ENCODE measurements around the gene TAS2R40. TPM values are rescaled to one million over a fixed set of nuclear protein-coding genes. Genes with fewer than 3 reads are reported as not detected.

The TAS2R40 gene
- not detected in 2 replicates for total RNA-seq

DNA sequence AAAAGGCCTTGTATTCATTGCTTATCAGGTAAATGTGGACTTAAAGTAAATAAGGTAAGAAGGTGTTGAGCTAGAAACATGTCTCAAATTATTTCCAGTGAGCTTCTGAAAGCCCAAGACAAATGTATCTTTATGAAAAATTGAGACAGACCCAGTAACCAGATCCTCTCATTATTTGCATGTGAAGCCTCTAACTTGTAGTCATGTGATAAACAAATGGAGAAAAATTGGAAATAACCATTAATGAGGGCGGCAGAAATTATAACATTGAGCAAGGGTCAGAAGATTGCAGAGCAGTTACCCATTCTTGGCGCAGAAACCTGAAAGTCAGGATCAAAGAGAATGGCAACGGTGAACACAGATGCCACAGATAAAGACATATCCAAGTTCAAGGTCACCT is at the start of gene TAS2R40:
Gene TAS2R40, plus strand, starts transcription at position 301 of the 400 bp plus-strand sequence. Its CDS starts 42 bp downstream, at position 343.

DNA sequence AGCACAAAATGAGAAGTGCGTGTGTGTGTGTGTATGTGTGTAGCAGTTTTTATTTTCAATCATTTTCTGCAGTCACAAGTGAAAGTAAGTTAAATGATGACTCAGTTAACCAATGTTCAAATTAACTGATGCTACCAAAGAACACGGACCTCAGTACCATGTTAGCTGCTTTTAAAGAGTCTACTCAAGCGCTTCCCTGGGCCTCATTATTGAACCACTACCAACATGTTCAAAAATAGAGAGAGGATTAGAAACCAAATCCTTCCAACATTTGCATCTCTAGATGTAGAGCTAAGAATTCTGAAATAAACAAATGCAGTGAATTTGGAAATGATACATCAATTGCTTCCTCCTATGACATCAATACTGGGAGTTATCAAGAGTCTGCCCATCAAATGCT is 38.8 kb upstream of the TAS2R40 start, which contains the start of gene TAS2R39:
Gene TAS2R39, plus strand, starts transcription at position 396 of the 400 bp plus-strand sequence. Its CDS starts 0 bp downstream, at position 396.

DNA sequence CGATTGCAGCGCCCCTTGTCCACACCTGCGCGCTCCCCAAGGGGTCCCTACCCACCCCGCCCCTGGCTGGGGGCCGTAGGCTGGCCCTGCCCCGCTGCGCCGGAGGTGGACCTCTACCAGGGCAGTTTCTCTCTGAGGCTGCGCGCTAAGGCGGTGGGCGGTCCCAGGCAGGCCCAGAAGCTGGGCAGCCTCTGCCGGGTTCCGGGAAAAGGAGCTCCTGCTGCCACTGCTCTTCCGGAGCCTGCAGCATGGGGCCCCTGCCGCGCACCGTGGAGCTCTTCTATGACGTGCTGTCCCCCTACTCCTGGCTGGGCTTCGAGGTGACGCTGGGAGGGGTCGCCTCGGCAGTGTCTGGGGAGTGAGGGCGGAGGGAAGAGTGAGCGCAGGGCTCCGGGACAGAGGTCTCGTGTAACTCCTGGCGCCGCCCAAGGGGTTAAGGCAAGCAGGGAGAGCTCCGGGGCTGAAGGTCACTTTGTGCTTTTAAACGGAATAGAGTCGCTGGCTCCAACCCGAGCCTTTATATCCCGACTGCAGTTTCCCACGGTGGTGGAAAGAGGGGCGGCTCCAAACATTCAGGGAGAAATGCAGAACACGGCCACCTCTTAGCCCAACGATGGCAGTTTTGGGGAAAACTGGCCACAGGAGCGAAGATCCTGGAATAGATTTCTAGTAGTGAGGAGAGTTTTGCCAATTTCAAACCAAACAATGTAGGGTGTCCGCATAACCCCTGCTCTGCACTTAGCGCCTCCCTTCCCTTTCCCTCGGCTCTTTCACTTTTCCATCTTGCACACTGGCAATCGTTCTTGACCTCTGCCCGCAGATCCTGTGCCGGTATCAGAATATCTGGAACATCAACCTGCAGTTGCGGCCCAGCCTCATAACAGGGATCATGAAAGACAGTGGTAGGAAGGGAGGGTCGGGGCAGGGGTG is 41.7 kb downstream of the TAS2R40 start, which contains the start of gene GSTK1:
Gene GSTK1, plus strand, starts transcription at position 176 of the 930 bp plus-strand sequence. Its CDS starts 73 bp downstream, at position 249.

Other genes with a start within 250 kb of the TAS2R40 start
- gene OR9A2, start 194.9 kb upstream of the TAS2R40 start, total RNA-seq = not detected in 2 replicates
- gene OR6V1, start 169.7 kb upstream of the TAS2R40 start, total RNA-seq = not detected in 2 replicates
- not detected in 2 replicates for gene PIP, start 90.0 kb upstream of the TAS2R40 start, total RNA-seq
- not detected in 2 replicates for gene TAS2R39, start 38.6 kb upstream of the TAS2R40 start, total RNA-seq
- gene GSTK1, start 41.4 kb downstream of the TAS2R40 start, total RNA-seq = 106 and 155 TPM in 2 replicates
- gene TMEM139, start 62.9 kb downstream of the TAS2R40 start, total RNA-seq = 0.50 TPM in 1 of 2 replicates, not detected in the other
- gene CASP2, start 66.3 kb downstream of the TAS2R40 start, total RNA-seq = 12.9 and 14.4 TPM in 2 replicates
- gene CLCN1, start 94.1 kb downstream of the TAS2R40 start, total RNA-seq = not detected in 2 replicates
- 3.9 and 13.2 TPM in 2 replicates for gene FAM131B, start 140.7 kb downstream of the TAS2R40 start, total RNA-seq
- 70.0 and 70.3 TPM in 2 replicates for gene ZYX, start 159.3 kb downstream of the TAS2R40 start, total RNA-seq
- under 0.01 and 0.15 TPM in 2 replicates for gene EPHA1, start 186.8 kb downstream of the TAS2R40 start, total RNA-seq
- gene TAS2R60, start 221.4 kb downstream of the TAS2R40 start, total RNA-seq = 0.15 TPM in 1 of 2 replicates, not detected in the other

Measured in smooth muscle cell of trachea (primary cell).